ENCODE data around the gene PORCN.
A peak's percentile ranks its signal among the peaks of the same experiment; 100 is the strongest.

Gene PORCN

GRCh38 chrX:48508400-48509244 lies at the start of gene PORCN:
TSS of gene PORCN (plus strand) at chrX:48508992. CDS start at chrX:48509821, 829 bp downstream.
- peak; percentile 81 for DNase-seq

DNA sequence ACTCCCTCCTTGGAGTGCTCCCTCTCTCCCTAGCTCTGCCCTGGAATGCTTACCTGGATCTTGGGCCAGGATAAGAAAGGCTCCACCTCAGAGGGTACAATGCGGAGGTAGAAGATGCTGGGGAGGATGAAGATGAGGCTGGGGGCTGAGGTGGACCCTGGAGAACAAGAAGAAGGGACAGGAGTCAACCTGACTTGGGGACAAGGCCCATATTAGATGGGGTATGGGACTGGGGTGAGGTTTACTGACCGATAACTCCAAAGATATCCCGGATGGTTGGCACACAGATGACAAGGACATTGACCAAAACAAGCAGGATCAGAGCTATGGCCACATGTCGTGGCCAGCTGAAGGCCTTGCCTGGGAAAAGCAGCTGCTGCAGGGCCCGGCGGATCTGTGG lies 49.3 kb upstream of the PORCN start:
- DNase-seq, result no peak

DNA sequence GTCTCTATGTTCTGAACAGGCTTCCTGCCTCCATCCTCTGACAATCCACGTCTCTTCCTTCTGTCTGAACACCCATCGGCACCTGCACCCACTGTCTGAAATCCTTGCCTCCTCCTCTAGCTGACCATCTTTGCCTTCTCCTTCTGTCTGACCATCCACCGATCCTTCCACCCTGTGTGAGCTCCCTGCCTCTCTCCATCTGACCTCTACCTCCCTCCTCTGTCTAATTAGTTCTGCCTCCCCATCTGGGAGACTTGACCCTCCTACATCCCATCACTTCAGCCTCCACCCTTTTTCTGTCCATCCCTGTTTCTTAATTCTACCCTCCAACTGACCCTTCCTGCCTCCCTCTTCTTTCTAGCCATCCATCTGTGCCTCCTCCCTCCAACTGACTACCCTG lies 48.8 kb upstream of the PORCN start:
- no peak for DNase-seq

DNA sequence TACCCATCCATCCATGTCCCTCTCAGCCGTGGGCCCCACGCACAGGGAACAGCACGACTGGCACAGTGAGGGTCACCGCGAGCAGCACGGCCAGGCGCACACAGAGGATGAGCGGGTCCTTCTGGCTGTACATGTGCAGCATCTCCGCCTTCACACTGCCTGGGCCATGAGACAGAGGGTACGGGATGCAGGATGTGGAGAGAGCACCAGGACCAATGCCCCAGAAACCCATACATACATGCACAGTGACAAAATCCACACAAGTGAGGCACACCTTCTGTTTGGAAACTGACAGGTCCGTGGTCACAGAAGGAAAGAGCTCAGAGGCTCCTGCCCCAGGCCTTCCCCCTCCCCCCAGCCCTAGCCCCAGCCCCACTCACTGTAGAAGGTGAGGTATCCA lies 48.2 kb upstream of the PORCN start:
- DNase-seq, result no peak

GRCh38 chrX:48461830-48462229 lies 47.0 kb upstream of the PORCN start:
- no peak for DNase-seq

GRCh38 chrX:48465336-48465933 lies 43.4 kb upstream of the PORCN start:
- no peak for DNase-seq

- no peak for DNase-seq
Measured at GRCh38 chrX:48466696-48467095, 42.1 kb upstream of the PORCN start.

DNA sequence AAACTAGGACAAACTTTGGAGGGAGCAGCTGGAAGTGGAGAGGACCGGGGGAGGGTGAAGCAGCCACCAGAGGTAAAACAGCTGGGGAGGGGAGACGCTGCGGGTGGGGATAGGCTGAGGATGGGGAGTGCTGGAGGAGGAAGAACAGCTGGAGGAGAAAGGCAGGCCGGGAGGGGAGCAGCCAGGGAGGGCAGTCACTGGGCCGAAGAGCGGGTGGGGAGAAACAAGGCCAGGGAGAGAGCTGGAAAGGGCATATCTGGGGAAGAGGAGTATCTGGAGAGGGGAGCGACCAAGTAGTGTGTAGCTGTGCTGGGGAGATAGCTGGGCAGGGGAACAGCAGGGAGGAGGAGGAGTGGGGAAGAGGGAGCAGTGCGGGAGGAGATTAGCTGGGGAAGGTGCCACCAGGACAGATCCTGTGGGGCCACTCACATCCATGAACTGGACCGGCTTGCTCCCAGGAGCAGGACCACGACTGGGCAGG lies 41.5 kb upstream of the PORCN start:
- no peak for DNase-seq

DNA sequence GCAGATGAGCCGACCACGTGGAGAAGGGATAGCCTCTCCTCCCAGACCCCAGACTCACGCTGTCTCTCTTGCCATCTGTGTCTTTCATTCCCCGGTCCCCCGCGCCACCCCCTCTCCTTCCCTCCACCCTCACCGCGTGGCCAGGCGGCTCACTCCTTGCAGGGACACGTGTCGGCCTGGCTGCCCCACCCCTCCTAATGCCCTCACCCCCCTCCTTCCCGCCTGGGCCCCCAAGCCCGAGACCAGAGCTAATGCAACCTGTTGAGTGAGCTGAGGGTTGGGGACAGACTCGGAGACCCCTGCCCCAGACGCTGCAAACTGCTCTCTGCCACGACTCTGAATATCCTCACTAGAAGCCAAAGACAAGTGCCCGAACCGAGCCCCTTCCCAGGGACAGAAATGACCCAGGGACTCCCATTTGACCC lies 40.5 kb upstream of the PORCN start:
- peak; percentile 34 for DNase-seq

- peak; percentile 62 for DNase-seq
Measured at GRCh38 chrX:48468693-48469691, 39.8 kb upstream of the PORCN start.

- no peak for DNase-seq
Measured at GRCh38 chrX:48470110-48470832, 38.5 kb upstream of the PORCN start, which contains the start of gene SLC38A5. TSS of gene SLC38A5 (minus strand) at chrX:48470260. CDS start at chrX:48467924, 2,336 bp downstream.

- no peak for DNase-seq
Measured at GRCh38 chrX:48470833-48471118, 38.0 kb upstream of the PORCN start.

DNA sequence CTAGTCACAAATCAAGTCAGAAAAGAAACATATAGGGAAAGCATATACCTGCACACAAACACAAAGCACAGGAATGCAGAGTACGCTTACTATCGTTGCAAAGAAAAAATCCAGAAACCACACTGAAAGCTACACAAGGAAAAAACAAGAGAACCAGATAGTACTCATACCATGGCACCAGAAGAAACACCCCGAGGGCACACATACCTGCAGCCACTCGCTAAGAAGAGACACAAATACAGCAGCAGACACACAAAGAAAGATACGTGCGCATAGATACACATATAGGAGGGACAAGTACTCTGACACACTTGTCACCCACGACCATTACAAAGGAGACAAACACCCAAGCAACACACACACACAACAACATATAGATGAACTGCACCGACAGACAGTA lies 37.3 kb upstream of the PORCN start:
- no peak for DNase-seq

- DNase-seq, result no peak
Measured at GRCh38 chrX:48472225-48472624, 36.6 kb upstream of the PORCN start.

GRCh38 chrX:48472851-48473703 lies 35.7 kb upstream of the PORCN start:
- DNase-seq, result no peak

GRCh38 chrX:48473704-48473990 lies 35.1 kb upstream of the PORCN start:
- no peak for DNase-seq

DNA sequence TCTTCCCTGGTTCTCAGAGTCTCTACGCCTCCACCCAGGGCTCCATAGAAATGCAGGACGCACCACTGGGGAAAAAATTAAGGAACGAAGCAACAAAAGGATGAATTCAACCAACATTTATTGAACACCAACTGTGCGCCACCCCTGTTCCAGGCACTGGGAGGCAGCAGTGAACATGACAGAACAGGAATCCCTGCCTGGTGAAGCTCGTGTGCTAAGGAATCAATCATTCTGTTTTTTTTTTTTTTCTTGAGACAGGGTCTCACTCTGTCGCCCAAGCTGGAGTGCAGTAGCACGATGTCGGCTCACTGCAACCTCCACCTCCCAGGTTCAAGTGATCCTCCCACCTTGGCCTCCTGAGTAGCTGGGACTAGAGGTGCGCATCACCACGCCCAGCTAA lies 34.7 kb upstream of the PORCN start:
- DNase-seq, result no peak

- no peak for DNase-seq
Measured at GRCh38 chrX:48474581-48474980, 34.2 kb upstream of the PORCN start.

- no peak for DNase-seq
Measured at GRCh38 chrX:48475296-48475695, 33.5 kb upstream of the PORCN start.

DNA sequence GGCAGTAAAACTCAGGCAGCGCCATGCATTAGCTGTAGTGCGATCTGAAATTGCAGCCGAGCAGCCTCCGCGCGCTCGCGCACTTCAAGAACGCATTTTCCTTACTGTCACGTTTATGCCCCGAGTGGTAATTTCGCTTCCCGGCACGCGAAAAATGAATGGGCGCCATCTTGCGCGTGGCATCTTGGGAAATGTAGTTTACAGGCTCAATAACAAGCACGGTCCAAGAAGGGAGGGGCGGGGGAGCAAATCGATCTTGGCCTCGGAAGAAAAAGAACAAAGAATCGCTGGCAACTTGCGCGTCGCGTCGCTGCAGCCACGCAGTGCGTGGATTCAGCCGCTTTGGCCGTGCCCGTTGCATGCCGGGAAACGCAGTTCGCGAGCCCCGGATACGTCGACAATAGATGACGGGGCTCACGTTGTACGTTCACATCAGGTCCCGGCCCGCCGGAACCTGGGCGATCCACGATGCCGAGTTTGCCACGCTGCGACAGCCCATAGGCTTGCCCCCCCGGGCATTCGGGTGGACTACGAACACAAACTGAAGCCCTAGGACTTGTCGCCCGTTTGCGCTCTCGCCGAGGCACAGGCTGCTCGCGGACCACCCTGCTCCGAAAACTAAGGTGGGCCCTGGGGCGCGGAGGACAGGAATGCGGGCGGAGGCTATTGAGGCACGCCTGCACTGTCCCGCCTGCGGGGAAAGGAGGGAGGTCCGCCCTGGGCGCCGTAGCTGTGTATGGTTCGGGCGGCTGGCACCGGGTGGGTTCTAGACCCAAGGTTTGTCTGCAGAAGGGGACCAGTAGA lies 32.8 kb upstream of the PORCN start, which contains the start of gene FTSJ1:
Gene FTSJ1 (plus strand): TSS at position 426 of the 804 bp plus-strand sequence. CDS start 1,849 bp downstream, outside the sequence.
- peak; percentile 96 for DNase-seq

GRCh38 chrX:48476919-48477318 lies 31.9 kb upstream of the PORCN start:
- no peak for DNase-seq
